Activated CD8-positive, alpha-beta T cell treated with anti-CD3 and anti-CD28 coated beads for 36 hours (primary cell): Measurements from ENCODE around the gene RLN1. TPM values are rescaled to one million over a fixed set of nuclear protein-coding genes. Genes with fewer than 3 reads are reported as not detected.
"Not testable (repeated sequence)": the region's sequence is repeated elsewhere in the genome, so short reads cannot be mapped to it uniquely, and the experiment has no call there.

Experiments
- ATAC-seq: fragments of 200-7000 bp; cut with Tn5 transposase; one replicate; pipeline ENCODE4 v1.10.0; 2021; ENCODE audit warnings: mild to moderate bottlenecking, moderate library complexity
- CTCF ChIA-PET: fragments of 350-600 bp; sonication (Branson Sonifier 250); formaldehyde crosslinking; loops from one replicate; lab custom pipeline; 2021; ENCODE audit warnings: antibody characterized with exemption; lab: Charles Lee
- POLR2A ChIA-PET: fragments of 350-600 bp; sonication (Branson Sonifier 250); formaldehyde crosslinking; loops from one replicate; lab custom pipeline; 2021; ENCODE audit warnings: antibody characterized with exemption; lab: Charles Lee
- DNase-seq: peaks from one replicate; pipeline ENCODE4 v3.0.0-alpha.2; 2020
- H3K27ac Mint-ChIP-seq: one replicate; pipeline ENCODE4 v1.8.0; 2021; ENCODE audit warnings: mild to moderate bottlenecking, mixed read lengths
- H3K27me3 Mint-ChIP-seq: one replicate; pipeline ENCODE4 v1.8.0; 2021; ENCODE audit warnings: mixed read lengths
- H3K36me3 Mint-ChIP-seq: one replicate; pipeline ENCODE4 v1.8.0; 2021; ENCODE audit warnings: low read depth, mixed read lengths
- H3K4me1 Mint-ChIP-seq: one replicate; pipeline ENCODE4 v1.8.0; 2021; ENCODE audit warnings: low read depth, mixed read lengths
- H3K4me3 Mint-ChIP-seq: one replicate; pipeline ENCODE4 v1.8.0; 2021; ENCODE audit warnings: mild to moderate bottlenecking, moderate library complexity, mixed read lengths
- H3K9me3 Mint-ChIP-seq: one replicate; pipeline ENCODE4 v1.8.0; 2021; ENCODE audit warnings: mixed read lengths
- intact Hi-C: fragments of 100-400 bp; cut with micrococcal nuclease; formaldehyde crosslinking; loops from one replicate; pipeline ENCODE4 v1.10.0; 2022
- total RNA-seq, 2 experiments: library from RNA; stranded (reverse); gene quantifications; one replicate each; pipeline ENCODE4 v1.2.3, GENCODE V29; 2021
- TF ChIP-seq, protein P1 (sequence below): fragments of 200-600 bp; IDR thresholded peaks from one replicate; pipeline ENCODE4 v1.8.0; 2022; ENCODE audit warnings: antibody characterized with exemption, mild to moderate bottlenecking

The RLN1 gene
- total RNA-seq, 2 experiments from 2014 or later, result 1.3 to 2.3 TPM

DNA sequence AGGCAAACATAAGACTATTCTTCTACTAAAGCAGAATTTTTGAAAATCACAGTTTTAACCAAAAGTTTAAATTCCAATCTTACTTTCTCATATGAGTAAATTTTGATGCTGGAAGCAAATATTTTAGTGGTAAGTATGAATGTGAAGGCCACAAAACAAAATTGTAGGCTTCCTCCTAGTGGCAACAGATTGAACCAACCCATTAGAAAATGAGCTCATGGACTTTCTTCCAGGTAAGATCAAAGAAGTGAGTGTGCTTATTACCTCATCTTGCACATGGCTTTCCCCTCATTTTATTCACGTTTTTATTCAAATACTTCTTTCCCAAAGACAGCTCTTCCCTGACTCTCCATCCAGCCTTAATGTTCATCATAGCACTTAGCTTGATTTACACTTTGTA is 18.6 kb downstream of the RLN1 start:
- Mint-ChIP-seq H3K36me3 (peaks cover 14% of the 10 kb centered on the region), H3K4me3 (no peak overlapping the region), H3K4me1 (peaks cover 10% of the 10 kb centered on the region), H3K27ac (no peak overlapping the region), H3K9me3 (peaks cover 4% of the 10 kb centered on the region), H3K27me3 (no peaks in the 10 kb centered on the region)
- DNase-seq, result no peak
- ATAC-seq, result no peak
- intact Hi-C loops, result loop anchor here (10.0 kb wide), 1 partner anchor 114 kb away; the partner anchor contains the start of gene PLGRKT
- TF ChIP-seq, protein P1, sequence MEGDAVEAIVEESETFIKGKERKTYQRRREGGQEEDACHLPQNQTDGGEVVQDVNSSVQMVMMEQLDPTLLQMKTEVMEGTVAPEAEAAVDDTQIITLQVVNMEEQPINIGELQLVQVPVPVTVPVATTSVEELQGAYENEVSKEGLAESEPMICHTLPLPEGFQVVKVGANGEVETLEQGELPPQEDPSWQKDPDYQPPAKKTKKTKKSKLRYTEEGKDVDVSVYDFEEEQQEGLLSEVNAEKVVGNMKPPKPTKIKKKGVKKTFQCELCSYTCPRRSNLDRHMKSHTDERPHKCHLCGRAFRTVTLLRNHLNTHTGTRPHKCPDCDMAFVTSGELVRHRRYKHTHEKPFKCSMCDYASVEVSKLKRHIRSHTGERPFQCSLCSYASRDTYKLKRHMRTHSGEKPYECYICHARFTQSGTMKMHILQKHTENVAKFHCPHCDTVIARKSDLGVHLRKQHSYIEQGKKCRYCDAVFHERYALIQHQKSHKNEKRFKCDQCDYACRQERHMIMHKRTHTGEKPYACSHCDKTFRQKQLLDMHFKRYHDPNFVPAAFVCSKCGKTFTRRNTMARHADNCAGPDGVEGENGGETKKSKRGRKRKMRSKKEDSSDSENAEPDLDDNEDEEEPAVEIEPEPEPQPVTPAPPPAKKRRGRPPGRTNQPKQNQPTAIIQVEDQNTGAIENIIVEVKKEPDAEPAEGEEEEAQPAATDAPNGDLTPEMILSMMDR, result no peak
- ChIA-PET CTCF (interaction anchor here (1.1 to 1.4 kb wide), 3 partner anchors 18 to 105 kb away, joined by 3 to 5 read pairs (median 3); partner anchors contain the start of gene RLN1), POLR2A (no interaction called here)

DNA sequence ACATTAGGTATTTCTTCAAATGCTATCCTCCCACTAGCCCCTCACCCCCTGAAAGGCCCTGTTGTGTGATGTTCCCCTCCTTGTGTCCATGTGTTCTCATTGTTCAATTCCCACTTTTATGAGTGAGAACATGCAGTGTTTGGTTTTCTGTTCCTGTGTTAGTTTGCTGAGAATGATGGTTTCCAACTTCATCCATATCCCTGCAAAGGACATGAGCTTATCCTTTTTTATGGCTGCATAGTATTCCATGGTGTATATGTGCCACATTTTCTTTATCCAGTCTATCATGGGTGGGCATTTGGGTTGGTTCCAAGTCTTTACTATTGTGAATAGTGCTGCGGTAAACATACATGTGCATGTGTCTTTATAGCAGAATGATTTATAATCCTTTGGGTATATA is 23.3 kb downstream of the RLN1 start:
- CTCF ChIA-PET, H3K4me1 Mint-ChIP-seq, DNase-seq, H3K27me3 Mint-ChIP-seq, H3K4me3 Mint-ChIP-seq, POLR2A ChIA-PET, H3K27ac Mint-ChIP-seq, intact Hi-C loops, ATAC-seq: not testable (repeated sequence)
- Mint-ChIP-seq H3K9me3 (peaks cover 17% of the 10 kb centered on the region), H3K36me3 (peaks cover 31% of the 10 kb centered on the region)

DNA sequence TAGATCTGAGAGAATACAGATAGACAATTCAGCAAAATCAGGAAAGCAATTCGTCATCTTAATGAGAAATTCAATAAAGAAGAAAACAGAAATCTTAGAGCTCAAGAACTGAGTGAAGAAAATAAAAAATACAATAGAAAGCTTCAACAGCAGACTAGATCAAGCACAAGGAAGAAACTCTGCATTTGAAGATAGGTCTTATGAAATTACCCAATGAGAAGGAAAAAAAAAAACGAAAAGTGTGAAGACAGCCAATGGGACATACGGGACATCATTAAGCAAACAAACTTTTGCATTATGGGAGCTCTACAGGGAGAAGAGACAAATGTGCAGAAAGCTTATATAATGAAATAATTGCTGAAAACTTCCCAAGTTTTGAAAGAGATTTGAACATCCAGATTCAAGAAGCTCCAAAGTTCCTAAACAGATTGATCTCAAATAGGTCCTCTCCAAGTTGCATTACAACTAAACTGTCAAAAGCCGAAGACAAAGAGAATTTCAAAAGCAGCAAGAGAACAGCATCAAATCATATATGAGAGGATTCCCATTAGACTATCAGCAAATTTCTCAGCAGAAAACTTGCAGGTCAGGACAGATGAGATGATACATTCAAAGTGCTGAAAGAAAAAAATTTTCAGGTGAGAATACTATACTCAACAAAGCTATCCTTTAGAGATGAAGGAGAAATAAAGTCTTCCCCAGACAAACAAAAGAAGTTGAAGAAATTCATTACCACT is 24.3 kb downstream of the RLN1 start:
- Mint-ChIP-seq H3K4me3 (no peak overlapping the region), H3K27me3 (no peaks in the 10 kb centered on the region), H3K27ac (no peak overlapping the region), H3K4me1 (peaks cover 2% of the 10 kb centered on the region), H3K36me3 (peaks cover 31% of the 10 kb centered on the region), H3K9me3 (peaks cover 17% of the 10 kb centered on the region)
- intact Hi-C loops, result no loop called here
- ChIA-PET POLR2A (no interaction called here), CTCF (interaction anchor here (1.0 kb wide), 2 partner anchors 93 to 129 kb away, joined by 3 read pairs; no protein-coding TSS in a partner anchor)
- TF ChIP-seq, protein P1, result no peak
- ATAC-seq (no peak), DNase-seq (no peak)

DNA sequence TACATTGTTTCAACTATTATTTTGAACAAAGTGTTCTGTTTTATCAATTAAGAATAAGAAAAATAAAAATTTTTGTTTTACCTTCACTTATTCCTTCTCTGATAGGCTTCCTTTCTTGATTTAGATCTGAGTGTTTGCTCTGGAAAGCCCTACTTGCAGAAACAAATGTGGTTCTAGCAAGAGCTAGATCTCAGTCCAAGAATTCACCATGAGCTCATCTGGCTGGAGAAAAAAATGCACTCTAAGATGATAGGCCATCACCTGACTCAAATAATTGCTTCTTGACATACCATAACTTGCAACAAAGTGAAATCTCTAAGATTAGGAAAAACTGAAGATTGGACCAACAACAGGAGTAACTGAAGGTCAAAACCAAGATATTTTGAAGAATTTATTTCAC is 28.8 kb downstream of the RLN1 start:
- peaks cover 17% of the 10 kb centered on the region for H3K36me3 Mint-ChIP-seq
- peaks cover 13% of the 10 kb centered on the region for H3K9me3 Mint-ChIP-seq
- TF ChIP-seq, protein P1, result no peak
- ChIA-PET CTCF (interaction anchor here (1.6 kb wide), 1 partner anchor 124 kb away, joined by 4 read pairs; no protein-coding TSS in a partner anchor), POLR2A (no interaction called here)
- no peak overlapping the region for H3K4me3 Mint-ChIP-seq
- H3K27me3 Mint-ChIP-seq, result no peaks in the 10 kb centered on the region
- ATAC-seq (no peak), DNase-seq (no peak)
- H3K27ac Mint-ChIP-seq, result no peak overlapping the region
- H3K4me1 Mint-ChIP-seq, result peaks cover 2% of the 10 kb centered on the region
- intact Hi-C loops, result no loop called here

DNA sequence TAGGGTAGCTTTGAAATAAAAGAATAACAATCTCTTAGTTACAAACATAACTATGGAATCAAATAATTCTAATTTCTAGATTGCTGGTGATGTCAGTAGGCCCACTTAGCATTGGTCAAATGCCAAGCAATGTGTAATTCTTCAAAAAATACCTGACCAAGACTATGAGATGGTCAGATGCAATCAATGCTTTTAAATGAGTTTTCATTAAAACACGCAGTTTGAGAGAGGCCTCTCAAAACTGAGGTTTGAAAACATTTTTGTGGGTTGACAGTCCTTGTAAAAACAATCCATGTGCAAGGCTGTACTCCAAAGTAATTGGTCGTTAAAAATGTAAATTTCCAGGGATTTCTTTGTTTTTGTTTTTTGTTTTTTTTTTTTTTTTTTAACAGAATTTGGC is 33.9 kb downstream of the RLN1 start:
- CTCF ChIA-PET, result no interaction called here
- POLR2A ChIA-PET, result no interaction called here
- H3K36me3 Mint-ChIP-seq, result no peaks in the 10 kb centered on the region
- H3K27ac Mint-ChIP-seq, result no peak overlapping the region
- intact Hi-C loops, result no loop called here
- TF ChIP-seq, protein P1, result no peak
- DNase-seq (no peak), ATAC-seq (no peak)
- no peaks in the 10 kb centered on the region for H3K9me3 Mint-ChIP-seq
- H3K4me1 Mint-ChIP-seq, result peaks cover 20% of the 10 kb centered on the region
- H3K4me3 Mint-ChIP-seq, result no peak overlapping the region
- no peaks in the 10 kb centered on the region for H3K27me3 Mint-ChIP-seq

DNA sequence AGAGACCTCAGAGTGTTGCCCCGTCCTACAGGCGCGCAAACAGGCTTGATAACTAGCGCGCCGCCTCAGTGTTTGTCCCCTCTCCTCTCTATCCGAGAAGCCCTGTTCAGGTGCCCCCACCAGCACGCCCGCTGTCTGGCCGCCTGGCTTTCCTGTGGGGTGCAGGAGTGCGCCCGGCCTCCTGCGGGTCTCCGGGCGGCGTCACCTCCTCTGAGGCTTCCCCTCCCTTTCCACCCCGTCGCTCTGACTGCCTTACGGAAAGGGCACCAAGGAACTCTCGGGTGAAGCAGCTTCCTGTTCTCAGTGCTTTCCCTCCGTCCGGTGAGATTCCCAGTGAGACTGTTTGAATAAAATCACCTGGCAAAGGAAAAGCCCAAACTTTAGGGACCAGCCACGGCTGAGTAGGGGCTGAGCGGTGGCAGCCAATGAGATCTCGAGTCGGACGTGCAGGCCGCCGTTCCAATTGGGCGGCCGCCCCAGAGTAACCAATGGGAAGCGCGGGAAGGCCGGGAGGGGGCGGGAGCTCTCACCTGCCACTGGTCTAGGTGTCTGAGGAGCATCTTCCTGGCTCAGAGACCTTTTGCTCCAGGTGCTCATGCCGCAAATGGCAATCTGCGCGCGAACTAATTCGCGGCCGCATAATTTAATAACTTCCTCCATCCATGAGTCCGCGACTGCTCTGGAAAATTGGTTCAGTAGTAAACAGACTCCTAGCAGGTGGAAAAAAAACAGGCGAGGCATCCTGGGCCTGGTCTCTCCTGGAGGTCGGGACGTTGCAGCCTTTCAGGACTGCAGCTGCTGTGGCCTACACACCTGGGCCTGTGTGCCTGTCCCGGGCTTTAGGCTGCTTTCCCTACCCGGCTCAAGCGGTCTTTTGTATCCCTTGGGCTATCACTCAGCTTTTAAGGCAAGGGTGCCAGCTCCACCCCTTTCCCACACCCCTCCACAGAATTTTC is 35.6 kb downstream of the RLN1 start, which contains the start of gene RLN2:
RLN2 (minus strand) TSS at position 877 of the 956 bp plus-strand sequence; CDS start at position 741, 136 bp downstream.
- Mint-ChIP-seq H3K4me1 (peaks cover 24% of the 10 kb centered on the region), H3K4me3 (peak within 1 kb of the TSS; percentile 17)
- intact Hi-C loops, H3K36me3 Mint-ChIP-seq, CTCF ChIA-PET, H3K27ac Mint-ChIP-seq, POLR2A ChIA-PET, H3K27me3 Mint-ChIP-seq, H3K9me3 Mint-ChIP-seq: not testable (repeated sequence)
- peak; percentile 12 for DNase-seq
- ATAC-seq, result peak; percentile 99
